ENCODE data around the gene TBCD.
"Not testable (repeated sequence)": the region's sequence is repeated elsewhere in the genome, so short reads cannot be mapped to it uniquely, and the experiment has no call there.

Gene TBCD

DNA sequence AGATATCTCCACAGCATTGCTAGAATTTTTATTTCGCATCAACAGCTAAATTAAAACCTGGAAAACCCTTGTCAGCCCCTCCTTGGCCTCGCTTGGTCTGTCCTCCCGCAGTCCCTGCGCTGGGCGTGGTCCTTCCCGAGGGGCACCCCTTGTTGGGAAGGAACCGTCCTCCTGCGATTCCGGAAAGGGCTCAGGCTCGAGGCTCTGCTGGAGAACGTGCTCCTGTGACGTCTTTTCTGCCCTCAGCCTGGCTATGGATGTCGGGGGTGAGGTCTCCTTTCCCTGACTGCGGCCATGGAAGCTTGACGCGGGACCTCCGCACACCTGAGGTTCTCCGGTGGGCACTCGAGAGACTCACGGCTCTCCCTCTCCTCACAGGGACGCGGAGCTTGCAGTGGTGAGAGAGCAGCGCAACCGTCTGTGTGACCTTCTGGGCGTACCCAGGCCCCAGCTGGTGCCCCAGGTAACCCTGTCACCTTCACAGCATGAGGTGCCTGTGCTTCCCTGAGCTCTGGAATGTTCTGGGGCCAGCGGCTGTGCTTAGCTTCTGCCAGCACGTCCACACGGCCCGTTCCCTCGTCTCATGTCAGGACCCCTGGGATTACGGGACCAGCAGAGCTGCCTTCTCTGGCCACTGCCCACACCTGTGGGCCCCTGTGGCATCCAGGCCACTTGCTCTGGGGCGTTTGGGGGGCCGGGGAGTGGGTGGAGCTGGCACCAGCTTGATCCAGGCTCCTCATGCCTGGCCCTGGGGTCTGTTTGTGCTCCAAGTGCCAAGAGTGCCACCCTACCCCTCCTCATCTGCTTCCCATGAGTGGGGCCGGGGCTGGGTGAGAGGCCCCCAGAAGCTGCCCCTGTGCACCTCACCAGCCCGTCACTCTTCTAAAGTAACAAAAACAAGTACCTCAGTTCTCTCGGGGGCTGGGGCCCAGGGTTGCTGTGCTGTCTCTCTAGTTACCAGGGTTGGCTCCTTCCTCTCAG, 189.4 kb downstream of the TBCD start:
- DNase-seq = peak; percentile 26

DNA sequence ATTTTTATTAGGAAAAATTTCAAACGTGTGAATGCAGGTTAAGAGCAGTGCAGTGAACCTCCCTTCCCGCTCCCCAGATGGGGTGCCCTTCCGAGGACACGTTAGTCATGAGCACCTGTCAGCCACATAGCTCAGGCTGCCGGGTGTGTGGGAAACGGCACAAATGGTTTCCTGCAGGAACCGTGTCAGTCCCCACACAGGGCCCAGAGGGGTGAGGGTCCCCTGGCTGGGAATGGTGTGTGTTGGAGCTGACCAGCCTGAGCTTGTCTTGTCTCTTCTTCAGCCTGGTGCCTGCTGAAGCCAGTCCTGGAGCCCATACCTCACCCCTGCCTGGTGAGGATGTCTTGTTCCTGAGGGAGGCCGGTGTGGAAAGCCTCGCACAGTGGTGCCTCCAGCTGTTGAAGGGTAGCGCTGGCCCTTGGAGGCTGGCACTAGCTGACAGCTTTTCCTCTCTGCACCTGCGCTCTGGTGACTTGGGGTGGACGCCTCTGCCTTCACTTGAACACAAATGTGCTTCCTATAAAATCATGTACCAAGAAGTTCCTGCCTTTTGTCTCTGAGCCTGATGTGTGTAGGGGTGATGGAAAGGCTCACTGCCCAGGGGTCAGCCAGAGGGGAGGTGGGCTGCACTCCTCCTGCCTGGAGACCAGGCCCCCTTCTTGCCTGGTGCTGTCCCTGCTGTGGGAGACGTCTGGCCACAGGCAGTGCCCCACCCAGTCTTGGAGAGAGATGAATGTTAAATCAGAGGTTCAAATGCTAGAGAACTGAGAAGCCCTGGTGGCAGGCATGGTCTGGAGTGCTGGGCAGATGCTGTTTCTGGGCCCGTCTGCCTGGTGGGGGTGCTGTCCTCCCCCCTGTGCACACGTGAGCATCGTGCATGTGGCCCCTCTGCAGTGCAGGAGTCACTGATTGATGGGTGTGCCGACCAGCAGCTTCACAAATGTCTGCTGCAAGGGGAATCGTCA, 190.6 kb downstream of the TBCD start:
- peak; percentile 18 for DNase-seq

- DNase-seq = peak; percentile 16
These were observed 191.5 kb downstream of the TBCD start for GRCh38 chr17:82943339-82943738.

DNA sequence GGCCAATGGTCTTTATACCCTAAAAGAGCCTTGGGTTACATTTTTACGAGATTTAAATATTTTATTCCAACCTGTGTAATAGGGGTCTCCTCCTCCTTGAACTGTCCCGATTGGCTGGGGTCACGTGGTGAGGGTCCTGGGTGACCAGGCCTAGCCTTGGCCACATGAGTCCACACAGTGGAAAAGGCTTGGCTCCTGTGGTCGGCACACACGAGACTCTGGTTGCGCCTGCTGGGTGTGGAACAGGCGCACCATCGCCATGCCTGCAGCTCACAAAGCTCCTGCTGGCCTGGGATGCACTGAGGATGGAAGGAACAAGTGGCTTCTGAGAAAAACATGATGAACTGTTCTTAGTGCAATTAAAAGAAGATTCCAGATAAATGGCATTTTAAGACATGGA, 191.9 kb downstream of the TBCD start:
- no peak for DNase-seq

DNA sequence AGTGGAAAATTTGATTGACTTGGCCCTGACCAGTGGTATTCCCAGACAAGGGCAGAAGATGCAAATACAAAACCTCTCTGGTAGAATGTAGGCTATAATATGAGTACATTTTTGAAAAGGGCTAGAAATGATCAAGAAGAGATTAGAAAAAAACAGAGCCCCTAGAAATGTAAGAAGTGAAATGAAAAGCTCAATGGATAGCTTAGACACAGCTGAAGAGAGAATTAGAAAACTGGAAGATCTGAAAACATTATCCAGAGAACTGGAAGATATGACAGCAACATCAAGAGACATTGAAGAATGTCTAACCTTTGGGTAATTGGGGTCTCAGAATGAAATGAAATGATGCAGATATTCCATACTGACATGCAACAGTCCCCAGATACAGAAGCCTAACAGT, 193.1 kb downstream of the TBCD start:
- no peak for DNase-seq

DNA sequence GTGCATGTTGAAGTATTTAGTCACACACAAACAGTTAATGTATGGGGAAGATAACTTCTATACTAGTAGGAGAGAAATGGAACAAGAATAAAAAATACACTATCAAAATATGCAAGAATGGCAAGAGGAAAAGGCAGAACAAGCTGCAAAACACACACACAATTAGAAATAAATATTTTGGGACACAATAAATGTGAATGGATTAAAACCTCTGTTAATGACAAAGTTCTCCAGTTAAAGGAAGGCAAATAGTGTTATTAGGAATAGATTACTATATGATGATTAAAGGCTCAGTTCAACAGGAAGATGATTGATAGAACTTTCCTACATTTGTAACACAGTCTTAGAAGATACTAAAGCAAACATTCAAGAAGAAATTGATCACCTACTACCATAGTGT, 194.2 kb downstream of the TBCD start:
- DNase-seq = no peak

DNA sequence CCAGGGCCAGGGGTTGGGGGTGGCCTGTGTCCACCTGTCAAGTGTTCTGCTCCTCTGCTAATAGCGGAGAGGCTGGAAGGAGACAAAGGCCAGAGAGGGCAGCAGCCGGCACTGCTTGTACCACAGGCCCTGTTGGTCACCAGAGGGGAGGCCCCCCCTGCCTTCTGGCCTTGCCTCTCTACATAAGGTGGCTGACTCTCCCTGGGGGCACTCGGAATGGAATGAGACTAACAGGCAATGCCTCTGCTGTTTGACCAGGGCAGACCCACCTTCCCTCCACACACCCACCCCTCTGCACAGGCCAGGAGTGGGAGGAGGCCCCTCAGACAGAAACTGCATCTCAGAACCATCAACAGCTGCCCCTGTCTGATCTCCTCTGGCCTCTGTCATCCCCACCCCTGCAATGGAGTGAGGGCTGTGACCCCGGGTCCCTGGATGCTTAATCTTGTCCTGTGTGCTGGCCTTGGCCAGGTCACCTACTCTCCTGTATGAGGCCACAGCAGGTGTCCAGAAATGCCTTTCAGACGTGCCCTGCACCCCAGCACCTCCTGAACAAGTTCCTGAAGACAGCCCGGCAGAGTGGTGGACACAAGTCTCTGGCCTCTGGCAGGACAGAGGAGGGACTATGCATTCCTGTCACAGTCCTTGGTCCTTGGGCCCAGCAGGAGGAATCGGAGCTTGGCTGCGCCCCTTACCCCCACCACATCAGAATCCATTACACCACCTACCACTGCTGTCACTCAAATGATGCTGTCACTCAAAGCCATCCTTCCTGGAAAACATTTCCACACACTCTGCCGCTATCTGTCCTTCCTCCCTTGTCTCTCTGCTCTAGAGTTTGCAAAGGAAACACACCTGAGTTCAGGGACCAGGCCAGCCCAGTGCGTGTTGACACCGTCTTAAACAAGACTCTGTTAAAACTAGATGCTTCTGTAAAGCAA, 195.5 kb downstream of the TBCD start:
- no peak for DNase-seq

DNA sequence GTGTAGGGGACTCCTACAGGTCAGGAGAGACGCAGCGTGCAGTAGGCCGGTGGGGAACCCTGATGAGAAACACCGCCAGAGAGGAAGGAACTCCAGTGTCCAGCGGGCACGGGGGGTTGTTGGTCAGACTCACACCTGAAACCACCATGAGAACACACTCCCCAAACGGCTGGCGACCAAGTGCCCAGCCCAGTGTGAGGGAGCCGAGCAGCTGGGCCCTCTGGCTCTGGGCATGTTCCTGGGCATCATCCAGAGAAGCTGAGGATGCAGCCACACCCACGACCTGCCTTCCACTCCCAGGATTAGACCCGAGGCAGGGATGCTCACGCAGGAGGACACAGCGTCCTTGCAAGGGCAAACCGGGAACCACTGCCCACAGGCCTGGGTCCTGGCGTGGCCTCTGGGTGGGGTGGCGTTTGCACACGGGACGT, 196.2 kb downstream of the TBCD start:
- no peak for DNase-seq

DNA sequence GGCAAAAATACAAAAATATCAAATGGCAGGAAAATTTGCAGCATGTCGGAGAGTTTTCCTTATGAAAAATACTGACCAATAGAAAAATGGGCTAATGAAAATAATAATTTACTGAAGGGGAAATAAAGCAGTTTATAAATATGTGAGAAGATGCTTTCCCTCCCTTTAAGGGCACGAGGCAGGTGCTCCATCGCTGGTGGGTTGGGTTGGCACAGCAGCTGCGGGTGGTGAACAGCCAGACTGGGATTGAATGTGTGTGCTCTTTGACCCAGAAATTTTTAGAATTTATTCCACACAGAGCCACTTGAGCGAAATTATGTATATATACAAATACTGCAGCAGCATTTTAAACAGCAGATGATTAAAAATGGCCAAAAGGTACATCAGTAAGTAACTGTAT, 197.1 kb downstream of the TBCD start:
- no peak for DNase-seq

- no peak for DNase-seq
These were observed 197.5 kb downstream of the TBCD start for GRCh38 chr17:82949361-82949760.

DNA sequence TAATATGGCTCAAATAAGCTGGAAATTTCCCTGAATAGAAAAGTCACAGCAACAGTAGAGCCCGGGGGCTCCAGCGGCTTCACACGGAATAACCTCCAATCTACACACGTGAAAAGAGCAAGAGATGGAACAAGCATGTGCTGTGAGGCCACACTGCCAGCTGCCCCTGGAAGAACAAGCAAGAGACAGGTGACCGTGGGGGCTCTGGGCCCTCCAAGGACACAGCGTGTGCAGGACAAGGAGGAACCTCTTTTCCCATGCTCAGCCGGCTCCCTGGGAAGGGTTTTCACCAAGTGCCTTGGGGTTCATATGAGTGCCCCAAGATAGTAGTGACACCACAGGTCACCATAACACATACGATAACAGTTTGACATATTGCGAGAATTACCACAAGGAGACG, 198.1 kb downstream of the TBCD start:
- DNase-seq = no peak

- no peak for DNase-seq
These were observed 198.7 kb downstream of the TBCD start for GRCh38 chr17:82950525-82951102.

- DNase-seq = no peak
These were observed 200.2 kb downstream of the TBCD start for GRCh38 chr17:82952019-82952418.

DNA sequence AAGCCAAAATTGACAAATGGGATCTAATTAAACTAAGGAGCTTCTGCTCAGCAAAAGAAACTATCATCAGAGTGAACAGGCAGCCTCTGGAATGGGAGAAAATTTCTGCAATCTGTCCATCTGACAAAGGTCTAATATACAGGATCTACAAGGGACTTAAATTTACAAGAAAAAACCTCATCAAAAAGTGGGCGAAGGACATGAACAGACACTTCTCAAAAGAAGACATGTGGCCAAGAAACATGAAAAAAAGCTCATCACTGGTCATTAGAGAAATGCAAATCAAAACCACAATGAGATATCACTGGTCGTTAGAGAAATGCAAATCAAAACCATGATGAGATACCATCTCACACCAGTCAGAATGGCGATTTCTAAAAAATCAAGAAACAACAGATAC, 203.2 kb downstream of the TBCD start:
- DNase-seq = not testable (repeated sequence)

- not testable (repeated sequence) for DNase-seq
These were observed 203.8 kb downstream of the TBCD start for GRCh38 chr17:82955627-82956026.

DNA sequence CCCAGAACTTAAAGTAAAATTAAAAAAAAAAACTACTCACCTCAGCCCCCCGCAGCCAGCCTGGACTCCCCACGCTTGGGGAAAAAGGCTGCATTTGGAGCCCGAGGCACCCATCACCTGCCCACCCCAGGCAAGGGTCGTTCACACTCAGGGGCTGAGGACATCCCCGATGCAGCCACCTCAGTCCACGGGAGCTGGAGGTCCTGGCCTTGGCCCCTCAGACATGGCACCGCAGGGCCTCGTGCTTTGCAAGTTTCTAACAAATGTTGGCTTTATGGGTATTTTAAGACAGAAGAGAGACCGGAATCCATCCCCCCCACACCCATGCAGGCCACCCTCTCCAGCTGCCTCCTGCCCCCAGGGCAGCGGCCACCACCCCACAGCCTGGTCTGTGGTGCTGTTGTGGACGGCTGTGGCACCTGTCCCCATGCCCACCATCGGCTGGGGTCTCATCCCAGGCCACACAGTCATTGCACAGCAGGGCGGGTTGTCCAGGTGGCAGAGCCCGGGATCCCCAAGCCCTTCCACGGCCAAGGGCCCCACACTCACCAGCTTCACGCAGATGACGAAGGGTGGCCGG, 204.4 kb downstream of the TBCD start:
- no peak for DNase-seq

GRCh38 chr17:82956726-82957468, 205.0 kb downstream of the TBCD start:
- DNase-seq = no peak

DNA sequence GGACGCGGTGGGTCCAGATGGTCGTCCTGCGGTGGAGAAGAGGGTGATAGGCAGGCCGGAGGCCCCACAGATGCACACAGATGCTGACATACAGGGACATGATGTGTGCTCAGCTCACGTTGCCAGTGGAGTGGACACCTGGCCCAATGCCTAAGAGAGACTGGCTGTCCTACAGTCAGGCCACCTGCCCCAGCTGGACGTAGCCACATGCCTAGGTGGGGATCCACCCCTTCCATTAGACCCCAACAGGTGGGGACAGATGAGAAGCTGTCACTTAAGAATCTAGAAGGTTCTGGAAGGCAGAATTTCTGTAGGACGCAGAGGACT, 205.6 kb downstream of the TBCD start:
- DNase-seq = no peak

GRCh38 chr17:82957961-82958561, 206.2 kb downstream of the TBCD start:
- no peak for DNase-seq

- DNase-seq = no peak
These were observed 207.5 kb downstream of the TBCD start for GRCh38 chr17:82959242-82959930.
